OCI-LY3 (cell line): ENCODE data around the gene TCF23.

Experiments
- EZH2phosphoT487 ChIP-seq: fragments of 200-600 bp; shearing (Covaris generic); IDR thresholded peaks from 2 replicates; pipeline ENCODE4 v1.6.1; 2018; ENCODE audit warnings: antibody characterized with exemption, mixed run types, low read depth
- TF ChIP-seq, protein P1 (sequence below): fragments of 200-600, 300-600 bp; sonication (generic); IDR thresholded peaks from 2 replicates; pipeline ENCODE4 v1.5.1; 2014; ENCODE audit warnings: antibody characterized with exemption, low read length, low read depth

GRCh38 chr2:27147935-27148334 is 869 bp upstream of the TCF23 start:
- TF ChIP-seq, protein P1, sequence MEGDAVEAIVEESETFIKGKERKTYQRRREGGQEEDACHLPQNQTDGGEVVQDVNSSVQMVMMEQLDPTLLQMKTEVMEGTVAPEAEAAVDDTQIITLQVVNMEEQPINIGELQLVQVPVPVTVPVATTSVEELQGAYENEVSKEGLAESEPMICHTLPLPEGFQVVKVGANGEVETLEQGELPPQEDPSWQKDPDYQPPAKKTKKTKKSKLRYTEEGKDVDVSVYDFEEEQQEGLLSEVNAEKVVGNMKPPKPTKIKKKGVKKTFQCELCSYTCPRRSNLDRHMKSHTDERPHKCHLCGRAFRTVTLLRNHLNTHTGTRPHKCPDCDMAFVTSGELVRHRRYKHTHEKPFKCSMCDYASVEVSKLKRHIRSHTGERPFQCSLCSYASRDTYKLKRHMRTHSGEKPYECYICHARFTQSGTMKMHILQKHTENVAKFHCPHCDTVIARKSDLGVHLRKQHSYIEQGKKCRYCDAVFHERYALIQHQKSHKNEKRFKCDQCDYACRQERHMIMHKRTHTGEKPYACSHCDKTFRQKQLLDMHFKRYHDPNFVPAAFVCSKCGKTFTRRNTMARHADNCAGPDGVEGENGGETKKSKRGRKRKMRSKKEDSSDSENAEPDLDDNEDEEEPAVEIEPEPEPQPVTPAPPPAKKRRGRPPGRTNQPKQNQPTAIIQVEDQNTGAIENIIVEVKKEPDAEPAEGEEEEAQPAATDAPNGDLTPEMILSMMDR: no peak
- TF ChIP-seq EZH2phosphoT487: no peak
